HG02588 (cell line): ENCODE results near the gene DNM3.
"Not testable (repeated sequence)": the region's sequence is repeated elsewhere in the genome, so short reads cannot be mapped to it uniquely, and the experiment has no call there.

ENCODE experiments used
- ATAC-seq: cut with Tn5 transposase; IDR thresholded peaks from one replicate; pipeline ENCODE4 v1.9.1; 2021; ENCODE audit warnings: mild to moderate bottlenecking, moderate library complexity; ENCODE audit not compliant: unreplicated experiment

DNM3 gene

GRCh38 chr1:172347416-172347815, 506.1 kb downstream of the DNM3 start:
- no peak for ATAC-seq

DNA sequence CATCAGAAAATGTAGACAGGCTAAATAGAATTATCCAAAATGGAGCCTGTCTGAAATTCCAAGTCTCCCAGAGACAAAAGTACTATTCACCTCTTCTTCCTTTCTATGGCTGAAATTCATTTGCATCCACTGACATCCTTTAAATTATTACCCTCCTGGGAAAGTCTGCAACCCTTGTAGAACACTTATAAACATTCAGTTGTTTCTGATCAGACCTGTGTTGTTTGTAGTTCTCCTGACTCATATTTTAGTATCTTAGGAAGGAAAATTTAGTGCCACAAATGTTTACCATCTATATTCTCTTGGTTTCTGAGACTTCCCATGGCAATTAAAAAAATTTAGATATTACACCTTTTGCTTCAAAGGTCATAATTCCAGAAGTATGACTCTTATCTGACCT, 509.6 kb downstream of the DNM3 start:
- no peak for ATAC-seq

DNA sequence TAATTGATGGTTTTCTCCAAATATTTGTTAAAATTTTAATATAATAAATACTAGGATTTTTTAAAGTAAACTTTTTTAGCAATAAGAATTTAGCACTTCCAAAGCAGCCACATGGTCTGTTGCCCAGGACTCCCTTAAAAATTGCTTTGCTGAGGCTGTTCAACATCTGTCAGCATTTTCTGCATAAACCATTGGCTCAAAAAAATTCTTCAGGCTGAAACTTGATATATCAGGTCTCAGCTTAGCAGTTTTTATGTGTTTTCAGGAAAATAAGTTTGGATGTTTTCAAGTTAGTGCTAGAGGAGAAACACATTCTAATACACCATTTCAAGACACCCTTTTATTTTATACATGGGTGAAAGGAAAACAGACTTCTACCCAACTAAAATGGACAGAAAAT, 510.0 kb downstream of the DNM3 start:
- no peak for ATAC-seq

GRCh38 chr1:172351754-172352161, 510.5 kb downstream of the DNM3 start:
- no peak for ATAC-seq

DNA sequence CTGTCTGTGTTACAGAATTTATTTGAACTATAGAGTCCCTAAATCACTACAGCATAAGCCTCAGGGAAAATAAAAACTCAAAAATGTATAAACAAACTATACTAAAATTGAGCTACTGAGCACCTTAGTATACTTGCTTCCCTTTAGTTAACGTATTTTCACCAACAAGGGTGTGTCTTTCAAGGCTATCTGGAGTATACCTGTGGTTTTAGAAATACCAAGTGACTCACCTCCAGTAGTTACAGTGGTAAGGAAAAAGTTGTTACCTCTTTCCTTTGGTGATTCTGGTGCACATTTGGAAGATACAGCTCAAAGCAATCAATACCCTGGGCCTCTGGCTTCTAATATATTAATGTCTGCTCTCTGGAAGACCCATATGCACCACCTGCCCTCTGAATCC, 511.1 kb downstream of the DNM3 start:
- no peak for ATAC-seq

GRCh38 chr1:172354291-172355274, 513.3 kb downstream of the DNM3 start:
- ATAC-seq, result no peak

DNA sequence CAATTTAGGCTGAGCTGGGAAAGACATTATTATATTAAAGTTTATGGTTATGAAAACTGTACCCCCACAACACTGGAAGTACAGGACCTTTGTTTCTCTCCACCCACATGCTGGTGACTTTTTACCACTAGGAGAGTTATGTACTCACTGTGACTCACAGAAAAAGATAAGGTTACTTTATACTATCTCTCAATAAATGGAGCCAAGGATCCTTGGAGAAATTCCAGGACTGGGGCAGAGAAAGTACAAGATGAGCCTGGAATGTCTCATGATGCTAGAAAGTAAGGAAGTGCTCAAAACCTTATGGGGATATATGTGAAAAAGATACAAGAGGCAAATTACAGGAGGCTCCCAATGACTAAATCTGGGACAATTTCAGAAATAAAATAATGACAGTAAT, 515.3 kb downstream of the DNM3 start:
- no peak for ATAC-seq

DNA sequence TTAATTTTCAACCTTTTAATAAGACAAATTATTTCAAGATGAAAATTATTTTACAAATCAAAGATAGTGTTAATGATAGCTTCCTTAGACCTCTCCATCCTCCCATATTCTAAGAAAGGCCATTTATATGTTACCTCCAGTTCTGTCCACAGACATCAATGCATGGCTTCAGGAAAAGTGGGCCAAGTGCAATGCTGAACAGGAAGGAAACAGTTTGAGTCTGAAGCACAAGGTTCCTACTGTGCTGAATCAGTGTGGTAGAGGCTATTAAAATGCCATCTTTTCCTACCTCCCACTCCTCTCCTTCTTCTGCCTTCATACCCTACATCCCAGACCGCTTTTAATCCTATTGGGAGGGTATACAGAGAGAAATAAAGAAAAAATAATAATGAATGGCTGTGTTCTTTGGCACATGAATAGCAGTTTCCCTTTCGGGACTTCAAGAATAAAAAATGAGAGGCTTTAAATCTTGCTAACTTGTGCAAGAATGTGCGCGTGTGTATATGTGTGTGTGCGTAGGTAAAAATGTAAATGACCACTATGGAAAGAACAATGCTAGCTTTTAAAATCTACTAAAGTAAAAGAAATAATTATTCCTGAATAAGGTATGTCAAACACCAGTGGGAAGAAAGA, 516.6 kb downstream of the DNM3 start:
- ATAC-seq, result peak; percentile 17

- ATAC-seq, result no peak
These were observed 518.2 kb downstream of the DNM3 start for GRCh38 chr1:172359491-172359999.

DNA sequence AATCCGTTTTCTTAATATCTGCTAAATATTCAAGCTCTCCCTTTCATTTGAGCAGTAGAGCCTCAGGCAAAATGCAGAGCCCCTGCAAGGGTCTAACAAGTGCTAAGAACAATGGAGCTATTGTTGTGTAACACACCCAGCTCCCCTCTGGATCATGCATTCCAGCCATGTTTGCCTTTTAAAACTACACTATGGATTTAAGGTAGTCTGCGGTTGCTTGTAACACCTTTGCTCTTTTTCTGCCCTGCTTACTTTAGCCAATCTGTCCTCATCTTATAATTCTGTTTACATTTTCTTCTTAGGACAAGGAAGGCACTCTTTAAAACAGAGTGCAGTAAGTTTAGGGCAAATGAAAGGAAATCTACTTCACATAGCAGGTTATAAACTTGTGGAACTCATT, 519.2 kb downstream of the DNM3 start:
- ATAC-seq, result no peak

GRCh38 chr1:172360985-172361384, 519.7 kb downstream of the DNM3 start:
- no peak for ATAC-seq

DNA sequence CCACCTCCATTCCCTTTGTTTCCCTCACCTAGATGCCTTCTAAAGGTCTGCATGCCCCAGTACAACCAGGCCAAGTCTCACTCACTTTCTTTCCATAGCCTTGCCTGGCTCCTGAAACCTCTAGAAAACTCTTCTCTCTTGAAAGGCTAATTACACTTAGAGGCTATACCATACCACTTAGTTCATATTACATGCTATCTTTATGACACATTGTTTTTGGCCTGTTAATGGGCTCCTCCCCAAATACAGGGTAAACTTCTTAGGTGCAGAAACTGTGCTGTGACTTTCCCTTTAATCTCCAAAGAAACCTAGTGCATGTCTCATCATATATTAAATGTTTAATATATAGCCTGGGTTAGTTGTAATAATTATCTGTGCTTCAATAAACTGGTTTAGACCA, 522.6 kb downstream of the DNM3 start:
- no peak for ATAC-seq

- ATAC-seq, result not testable (repeated sequence)
These were observed 530.3 kb downstream of the DNM3 start for GRCh38 chr1:172371646-172372045.

DNA sequence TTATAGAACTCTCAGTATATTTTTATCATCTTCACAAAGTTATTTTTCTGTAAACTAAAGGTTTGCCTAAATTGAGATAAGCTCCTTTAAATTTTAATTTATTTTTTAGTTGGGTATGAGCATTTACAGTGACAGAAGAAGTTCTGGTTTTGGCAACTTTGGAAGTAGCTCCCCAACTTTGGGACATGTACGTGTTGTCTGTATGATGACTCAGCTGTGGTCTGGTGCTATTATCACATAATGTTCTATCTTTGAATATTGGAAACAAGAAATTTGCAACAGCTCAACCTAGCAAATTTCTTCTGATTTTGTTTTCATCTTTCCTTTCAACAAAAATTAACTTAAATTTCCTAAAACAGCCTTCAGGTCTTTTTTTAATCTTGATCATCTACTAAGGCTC, 532.6 kb downstream of the DNM3 start:
- ATAC-seq, result no peak

DNA sequence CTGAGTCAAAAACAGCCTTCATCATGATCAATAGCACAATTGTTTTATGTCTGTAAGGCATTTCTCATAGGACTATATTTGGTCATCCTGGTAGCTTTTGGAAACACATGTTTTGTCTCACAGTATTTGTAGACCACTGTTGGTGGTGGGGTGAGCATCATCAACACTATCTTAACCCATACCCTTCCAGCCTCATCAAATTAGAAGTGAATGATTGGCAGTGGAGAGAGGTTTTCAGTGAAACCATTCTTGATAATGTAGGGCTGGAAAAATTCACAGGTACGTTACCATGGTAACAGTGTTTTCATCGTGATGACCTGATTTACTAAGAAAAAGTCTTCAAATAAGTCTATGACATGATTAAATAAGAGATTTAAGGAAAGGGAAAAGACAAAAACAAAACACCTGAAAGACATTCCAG, 533.9 kb downstream of the DNM3 start:
- ATAC-seq, result no peak

GRCh38 chr1:172376431-172376830, 535.1 kb downstream of the DNM3 start:
- ATAC-seq, result no peak

GRCh38 chr1:172377565-172377964, 536.3 kb downstream of the DNM3 start:
- ATAC-seq, result no peak

DNA sequence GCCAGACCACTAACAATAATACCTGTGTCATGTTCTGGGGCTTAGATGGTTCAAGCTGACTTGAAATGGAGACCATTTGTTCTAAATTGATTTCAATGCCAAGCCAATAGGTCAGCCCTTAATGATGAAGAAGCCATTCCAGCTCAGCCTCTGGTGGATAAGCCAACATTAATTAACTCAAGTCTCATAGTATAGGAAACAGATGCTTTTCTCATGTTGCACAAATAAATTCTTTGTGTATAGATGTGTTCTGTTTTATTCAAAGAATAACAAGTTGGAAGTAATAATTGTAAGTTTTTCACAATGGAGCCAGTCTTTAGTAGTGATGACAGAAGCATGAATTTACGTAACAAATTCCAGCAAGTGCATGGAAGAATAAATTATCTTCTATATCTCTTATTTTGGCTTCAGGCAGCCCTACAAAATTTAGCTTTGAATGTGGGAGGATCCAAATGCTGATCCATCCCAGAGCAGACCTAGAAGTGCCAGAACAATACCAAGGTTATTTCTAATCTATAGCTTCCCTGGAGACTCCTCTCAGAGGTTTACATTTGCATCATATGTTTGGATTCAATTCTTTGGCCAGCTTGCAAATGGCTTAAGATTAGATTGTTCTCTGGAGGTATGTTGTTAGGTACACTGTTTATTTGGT, 536.9 kb downstream of the DNM3 start:
- ATAC-seq, result no peak

- ATAC-seq, result peak; percentile 54
These were observed 539.3 kb downstream of the DNM3 start for GRCh38 chr1:172380441-172381244.

DNA sequence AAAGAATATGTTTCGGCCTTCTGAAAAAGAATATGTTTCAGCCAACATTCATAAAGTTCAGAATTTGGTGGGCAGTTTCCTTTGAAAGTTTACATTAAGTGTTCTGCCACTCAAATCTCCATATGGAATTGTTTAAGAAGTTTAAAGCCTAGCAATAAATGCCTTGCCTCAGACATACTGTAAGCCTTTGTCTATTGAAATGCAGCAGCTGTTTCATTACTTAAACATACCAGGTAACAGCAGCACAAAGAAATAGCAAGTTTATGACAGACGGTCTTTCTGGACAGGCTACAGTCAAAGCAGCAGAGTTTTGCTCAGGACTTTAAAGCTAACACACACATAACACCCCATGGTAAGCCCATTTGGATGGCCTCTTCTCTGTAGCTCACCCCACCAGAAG, 540.6 kb downstream of the DNM3 start:
- no peak for ATAC-seq

- no peak for ATAC-seq
These were observed 541.1 kb downstream of the DNM3 start for GRCh38 chr1:172382406-172382805.
